Chondrocyte (in vitro differentiated cells): Measurements from ENCODE around the gene SDHAF2. TPM values are rescaled to one million over a fixed set of nuclear protein-coding genes. Genes with fewer than 3 reads are reported as not detected.

ENCODE experiments used
- DNase-seq: peaks from one replicate; pipeline ENCODE4 v3.0.0; 2021; ENCODE audit warnings: mixed read lengths, low spot score
- H3K27ac Mint-ChIP-seq: one replicate; pipeline ENCODE4 v1.8.0; 2021; ENCODE audit warnings: mild to moderate bottlenecking, moderate library complexity, mixed read lengths; ENCODE audit not compliant: unreplicated experiment
- H3K27me3 Mint-ChIP-seq: 2 replicates; pipeline ENCODE4 v1.8.0; 2021; ENCODE audit warnings: low read depth, mixed read lengths
- H3K36me3 Mint-ChIP-seq: 2 replicates; pipeline ENCODE4 v1.8.0; 2021; ENCODE audit warnings: low read depth, mixed read lengths
- H3K4me1 Mint-ChIP-seq: 2 replicates; pipeline ENCODE4 v1.8.0; 2021; ENCODE audit warnings: low read depth, mild to moderate bottlenecking, mixed read lengths
- H3K4me3 Mint-ChIP-seq: one replicate; pipeline ENCODE4 v1.8.0; 2021; ENCODE audit warnings: mild to moderate bottlenecking, moderate library complexity, mixed read lengths; ENCODE audit not compliant: unreplicated experiment
- H3K9me3 Mint-ChIP-seq: 2 replicates; pipeline ENCODE4 v1.8.0; 2021; ENCODE audit warnings: low read depth, mixed read lengths
- CTCF ChIP-seq: fragments of 200-600 bp; sonication (generic); IDR thresholded peaks from 2 replicates; pipeline ENCODE4 v1.5.0; 2021; ENCODE audit warnings: antibody characterized with exemption, mild to moderate bottlenecking, moderate library complexity
- total RNA-seq: library from RNA; stranded (reverse); gene quantifications from 3 replicates; pipeline ENCODE4 v1.2.1, GENCODE V29; 2021

SDHAF2 gene
- total RNA-seq, 1 donor from 2014 or later = 34.8 TPM

GRCh38 chr11:61489833-61490721 is 60.2 kb downstream of the SDHAF2 start:
- Mint-ChIP-seq H3K4me1 (peaks cover 21% of the 10 kb centered on the region), H3K27me3 (peaks cover 2% of the 10 kb centered on the region), H3K4me3 (no peak overlapping the region), H3K36me3 (peaks cover 5% of the 10 kb centered on the region), H3K9me3 (no peaks in the 10 kb centered on the region), H3K27ac (no peak overlapping the region)
- no peak for DNase-seq
- TF ChIP-seq CTCF = no peak

DNA sequence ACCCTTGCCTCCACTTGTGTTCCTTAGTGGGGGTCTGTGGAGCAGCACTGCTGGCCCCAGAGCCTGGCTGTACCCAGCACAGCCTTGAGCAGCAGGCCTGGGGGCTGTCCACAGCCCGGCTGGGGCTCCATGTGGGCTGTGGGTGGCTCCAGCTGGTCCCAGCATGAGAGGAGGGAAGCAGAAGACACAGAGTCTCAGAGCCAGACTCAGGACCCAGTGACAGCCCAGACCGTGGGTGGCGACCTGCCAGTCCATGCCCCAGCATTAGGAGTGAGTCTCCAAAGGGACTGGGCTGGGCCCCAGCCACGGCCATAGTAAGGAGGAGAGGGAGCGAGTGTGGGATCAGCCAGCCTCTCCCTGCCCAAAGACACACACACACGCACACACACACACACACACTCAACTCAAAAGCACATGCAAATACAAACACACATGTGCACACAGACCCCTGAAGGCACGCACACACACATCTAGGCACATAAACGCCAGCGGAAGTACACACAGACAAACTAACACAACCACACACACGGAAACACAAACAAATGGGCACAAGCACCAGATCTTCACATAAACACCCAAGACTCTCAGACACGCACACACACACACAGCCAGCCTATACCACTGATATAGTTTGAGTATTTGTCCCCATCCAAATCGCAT is 61.9 kb downstream of the SDHAF2 start:
- Mint-ChIP-seq H3K27me3 (peaks cover 2% of the 10 kb centered on the region), H3K9me3 (no peaks in the 10 kb centered on the region), H3K4me1 (peaks cover 21% of the 10 kb centered on the region), H3K36me3 (peaks cover 2% of the 10 kb centered on the region), H3K4me3 (no peak overlapping the region), H3K27ac (no peak overlapping the region)
- DNase-seq = no peak
- no peak for TF ChIP-seq CTCF

GRCh38 chr11:61494381-61494961 is 64.5 kb downstream of the SDHAF2 start:
- Mint-ChIP-seq H3K4me1 (peaks cover 9% of the 10 kb centered on the region), H3K27me3 (peaks cover 2% of the 10 kb centered on the region), H3K9me3 (no peaks in the 10 kb centered on the region), H3K27ac (no peak overlapping the region), H3K4me3 (no peak overlapping the region), H3K36me3 (no peaks in the 10 kb centered on the region)
- no peak for DNase-seq
- TF ChIP-seq CTCF = no peak

- no peaks in the 10 kb centered on the region for H3K4me1 Mint-ChIP-seq
- no peak for DNase-seq
- no peak overlapping the region for H3K27ac Mint-ChIP-seq
- peaks cover 2% of the 10 kb centered on the region for H3K27me3 Mint-ChIP-seq
- H3K4me3 Mint-ChIP-seq = no peak overlapping the region
- H3K9me3 Mint-ChIP-seq = no peaks in the 10 kb centered on the region
- TF ChIP-seq CTCF = no peak
- H3K36me3 Mint-ChIP-seq = no peaks in the 10 kb centered on the region
These were observed 66.1 kb downstream of the SDHAF2 start for GRCh38 chr11:61495801-61496601.

Other genes starting within 250 kb of the SDHAF2 start
- not detected in 3 replicates for gene PGA3, start 226.6 kb upstream of the SDHAF2 start, total RNA-seq
- not detected in 3 replicates for gene PGA4, start 207.8 kb upstream of the SDHAF2 start, total RNA-seq
- gene PGA5, start 188.9 kb upstream of the SDHAF2 start, total RNA-seq = not detected in 3 replicates
- gene VWCE, start 134.8 kb upstream of the SDHAF2 start, total RNA-seq = 2.4 to 4.1 TPM (median 3.6 TPM) in 3 replicates
- 188 to 264 TPM (median 194 TPM) in 3 replicates for gene DDB1, start 97.0 kb upstream of the SDHAF2 start, total RNA-seq
- gene TKFC, start 96.9 kb upstream of the SDHAF2 start, total RNA-seq = 31.9 to 41.4 TPM (median 32.2 TPM) in 3 replicates
- gene CYB561A3, start 68.2 kb upstream of the SDHAF2 start, total RNA-seq = 40.8 to 60.0 TPM (median 41.4 TPM) in 3 replicates
- 39.2 to 60.0 TPM (median 46.7 TPM) in 3 replicates for gene TMEM138, start 67.8 kb upstream of the SDHAF2 start, total RNA-seq
- gene TMEM216, start 37.5 kb upstream of the SDHAF2 start, total RNA-seq = 9.3 to 14.4 TPM (median 9.8 TPM) in 3 replicates
- 61.2 to 66.2 TPM (median 65.0 TPM) in 3 replicates for gene CPSF7, start 149 bp upstream of the SDHAF2 start, total RNA-seq
- 0.10 TPM in 1 of 3 replicates, not detected in the others for gene LRRC10B, start 78.6 kb downstream of the SDHAF2 start, total RNA-seq
- gene SYT7, start 151.0 kb downstream of the SDHAF2 start, total RNA-seq = 0.92 to 2.0 TPM (median 1.5 TPM) in 3 replicates